ENCODE data around the gene IFT22.
A peak's percentile ranks its signal among the peaks of the same experiment; 100 is the strongest.

The IFT22 gene

GRCh38 chr7:101330011-101330484 lies 8.4 kb upstream of the IFT22 start:
- DNase-seq (ENCODE audit: low read depth) = no peak
- no peak overlapping the region for H3K4me3 ChIP-seq (ENCODE audit: low read depth, low read length)
- TF ChIP-seq CTCF (IDR thresholded peaks at IDR 0.05; ENCODE audit: low read depth, low read length) (no peak), POLR2A (IDR thresholded peaks at IDR 0.05; ENCODE audit: extremely low read depth, insufficient read length) (no peak), MYC (IDR thresholded peaks at IDR 0.05; ENCODE audit: low read depth, low read length) (no peak), MAX (IDR thresholded peaks at IDR 0.05; ENCODE audit: low read depth, low read length) (no peak)

- no peak overlapping the region for H3K4me3 ChIP-seq (ENCODE audit: low read depth, low read length)
- no peak for DNase-seq (ENCODE audit: low read depth)
- no peak for TF ChIP-seq POLR2A (IDR thresholded peaks at IDR 0.05; ENCODE audit: extremely low read depth, insufficient read length)
- no peak for TF ChIP-seq MYC (IDR thresholded peaks at IDR 0.05; ENCODE audit: low read depth, low read length)
- TF ChIP-seq CTCF (IDR thresholded peaks at IDR 0.05; ENCODE audit: low read depth, low read length) = no peak
- TF ChIP-seq MAX (IDR thresholded peaks at IDR 0.05; ENCODE audit: low read depth, low read length) = no peak
Measured at GRCh38 chr7:101328159-101328558, 6.5 kb upstream of the IFT22 start.

GRCh38 chr7:101319401-101319800 lies 2.2 kb downstream of the IFT22 start:
- TF ChIP-seq CTCF (IDR thresholded peaks at IDR 0.05; ENCODE audit: low read depth, low read length) (no peak), MAX (IDR thresholded peaks at IDR 0.05; ENCODE audit: low read depth, low read length) (no peak), MYC (IDR thresholded peaks at IDR 0.05; ENCODE audit: low read depth, low read length) (no peak), POLR2A (IDR thresholded peaks at IDR 0.05; ENCODE audit: extremely low read depth, insufficient read length) (no peak)
- DNase-seq (ENCODE audit: low read depth) = no peak
- no peak overlapping the region for H3K4me3 ChIP-seq (ENCODE audit: low read depth, low read length)

- H3K4me3 ChIP-seq (ENCODE audit: low read depth, low read length) = no peak overlapping the region
- peak; percentile 87 for DNase-seq (ENCODE audit: low read depth)
- TF ChIP-seq CTCF (IDR thresholded peaks at IDR 0.05; ENCODE audit: low read depth, low read length) = peak; percentile 89
- no peak for TF ChIP-seq POLR2A (IDR thresholded peaks at IDR 0.05; ENCODE audit: extremely low read depth, insufficient read length)
Measured at GRCh38 chr7:101315336-101315735, 6.3 kb downstream of the IFT22 start.

GRCh38 chr7:101308245-101309085 lies 13.1 kb downstream of the IFT22 start:
- H3K4me3 ChIP-seq (ENCODE audit: low read depth, low read length) = peak overlapping the region; percentile 81
- peak; percentile 91 for DNase-seq (ENCODE audit: low read depth)
- peak; percentile 87 for TF ChIP-seq MAX (IDR thresholded peaks at IDR 0.05; ENCODE audit: low read depth, low read length)
- peak; percentile 89 for TF ChIP-seq MYC (IDR thresholded peaks at IDR 0.05; ENCODE audit: low read depth, low read length)
- no peak for TF ChIP-seq CTCF (IDR thresholded peaks at IDR 0.05; ENCODE audit: low read depth, low read length)
- peak; percentile 83 for TF ChIP-seq POLR2A (IDR thresholded peaks at IDR 0.05; ENCODE audit: extremely low read depth, insufficient read length)
